ENCODE data around the gene TTLL10.

- TF ChIP-seq CTCF (conservative IDR thresholded peaks at IDR 0.05) (no peak), EZH2 (IDR thresholded peaks at IDR 0.05; ENCODE audit: low read depth) (no peak)
These were observed 16.2 kb upstream of the TTLL10 start for GRCh38 chr1:1157426-1157913.

All from PC-9 (cell line).